Thyroid gland (tissue), 4 donors: ENCODE measurements around the gene FOXA3. TPM values are rescaled to one million over a fixed set of nuclear protein-coding genes. Genes with fewer than 3 reads are reported as not detected.

Source experiments
- DNase-seq, 2 donors: peaks; one replicate each; pipeline ENCODE4 v3.0.0-alpha.2; 2019
- H3K27ac ChIP-seq, 3 donors: fragments of 200-600 bp; sonication (generic); 1 replicate in 2 of 3; 2 replicates in 1 of 3; pipeline ENCODE4 v1.5.1; 2016 to 2019; ENCODE audit warnings: mild to moderate bottlenecking in 1 of 3, moderate library complexity in 1 of 3
- H3K27me3 ChIP-seq: fragments of 200-600 bp; sonication (generic); one replicate; pipeline ENCODE4 v1.5.1; 2019
- H3K36me3 ChIP-seq, 2 donors: fragments of 200-600 bp; sonication (generic); one replicate each; pipeline ENCODE4 v1.5.1; 2016 to 2019
- H3K4me1 ChIP-seq, 2 donors: fragments of 200-600 bp; sonication (generic); one replicate each; pipeline ENCODE4 v1.5.1; 2017 to 2019
- H3K4me3 ChIP-seq, 3 donors: fragments of 200-600 bp; sonication (generic); replicated peaks in 1 of 3; 1 replicate in 2 of 3; 2 replicates in 1 of 3; pipeline ENCODE4 v1.5.1; 2016; ENCODE audit warnings: mild to moderate bottlenecking in 1 of 3
- H3K9me3 ChIP-seq: fragments of 200-600 bp; sonication (generic); one replicate; pipeline ENCODE4 v1.5.1; 2017
- POLR2A ChIP-seq, 2 donors: fragments of 450-650 bp; IDR thresholded peaks; one replicate each; pipeline ENCODE4 v1.6.1; 2017; ENCODE audit warnings: antibody characterized with exemption in 2 of 2, mild to moderate bottlenecking in 2 of 2, moderate library complexity in 1 of 2
- WGBS, 2 donors: methylation state at CpG; one replicate each; pipeline ENCODE4 v1.1.5; 2017; 5-methylcytosine and 5-hydroxymethylcytosine counted together
- intact Hi-C: fragments of 100-400 bp; cut with DNase I; formaldehyde crosslinking; loops from one replicate; pipeline ENCODE4 v1.15.1; 2023
- total RNA-seq, 4 donors: library from RNA; depleted of rRNA; stranded (reverse); fragments of >200 nt; gene quantifications; one replicate each; pipeline ENCODE4 v1.2.3, GENCODE V29; 2016
- TF ChIP-seq, protein P1 (sequence below), 6 experiments: fragments of 200-600 bp in 3 of 6; fragments of 450-650 bp in 3 of 6; sonication (generic) in 3 of 6; IDR thresholded peaks; one replicate each; pipeline ENCODE4 v1.5.1; 2016 to 2019; ENCODE audit warnings: antibody characterized with exemption in 6 of 6, mild to moderate bottlenecking in 2 of 6, inconsistent platforms in 1 of 6, moderate library complexity in 1 of 6

FOXA3 gene
- total RNA-seq, 4 donors from 2014 or later = not detected

DNA sequence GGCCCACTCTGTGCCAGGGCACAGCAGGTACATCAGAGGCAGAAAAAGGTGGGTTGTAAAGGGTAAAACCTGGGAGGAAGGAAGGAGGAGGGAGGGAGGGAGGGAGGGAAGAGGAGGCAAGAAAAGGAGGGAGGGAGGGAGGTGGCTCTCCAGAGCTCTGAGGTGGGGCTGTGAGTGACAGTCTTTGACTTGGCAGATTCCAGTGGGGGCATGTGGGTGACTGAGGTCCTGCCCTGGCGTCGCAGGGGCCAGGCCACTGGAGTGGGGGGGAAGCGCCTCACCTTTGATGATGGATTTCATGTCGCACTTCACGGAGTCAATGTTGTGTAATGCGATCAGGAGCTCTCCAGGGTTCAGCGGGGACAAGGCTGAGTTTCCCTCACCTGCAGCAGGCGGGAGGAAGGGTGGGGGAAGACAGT, 43.0 kb upstream of the FOXA3 start:
- TF ChIP-seq POLR2A (IDR thresholded peaks at IDR 0.05) = no peak
- TF ChIP-seq, protein P1, sequence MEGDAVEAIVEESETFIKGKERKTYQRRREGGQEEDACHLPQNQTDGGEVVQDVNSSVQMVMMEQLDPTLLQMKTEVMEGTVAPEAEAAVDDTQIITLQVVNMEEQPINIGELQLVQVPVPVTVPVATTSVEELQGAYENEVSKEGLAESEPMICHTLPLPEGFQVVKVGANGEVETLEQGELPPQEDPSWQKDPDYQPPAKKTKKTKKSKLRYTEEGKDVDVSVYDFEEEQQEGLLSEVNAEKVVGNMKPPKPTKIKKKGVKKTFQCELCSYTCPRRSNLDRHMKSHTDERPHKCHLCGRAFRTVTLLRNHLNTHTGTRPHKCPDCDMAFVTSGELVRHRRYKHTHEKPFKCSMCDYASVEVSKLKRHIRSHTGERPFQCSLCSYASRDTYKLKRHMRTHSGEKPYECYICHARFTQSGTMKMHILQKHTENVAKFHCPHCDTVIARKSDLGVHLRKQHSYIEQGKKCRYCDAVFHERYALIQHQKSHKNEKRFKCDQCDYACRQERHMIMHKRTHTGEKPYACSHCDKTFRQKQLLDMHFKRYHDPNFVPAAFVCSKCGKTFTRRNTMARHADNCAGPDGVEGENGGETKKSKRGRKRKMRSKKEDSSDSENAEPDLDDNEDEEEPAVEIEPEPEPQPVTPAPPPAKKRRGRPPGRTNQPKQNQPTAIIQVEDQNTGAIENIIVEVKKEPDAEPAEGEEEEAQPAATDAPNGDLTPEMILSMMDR (IDR thresholded peaks at IDR 0.05) = no peak
- Histone ChIP-seq H3K36me3 (peaks cover 24 to 43% of the 10 kb centered on the region in 2 donors), H3K4me1 (peaks cover 0 to 4% of the 10 kb centered on the region in 2 donors), H3K4me3 (no peak overlapping the region), H3K27me3 (no peaks in the 10 kb centered on the region), H3K27ac (no peak overlapping the region), H3K9me3 (no peaks in the 10 kb centered on the region)
- intact Hi-C loops = no loop called here
- WGBS, 2 donors = 84 to 91% methylated on average over 8 of the region's 8 CpGs
- no peak for DNase-seq

- intact Hi-C loops = no loop called here
- Histone ChIP-seq H3K4me1 (peaks cover 0 to 4% of the 10 kb centered on the region in 2 donors), H3K27ac (no peak overlapping the region), H3K27me3 (no peaks in the 10 kb centered on the region), H3K36me3 (peaks cover 28 to 47% of the 10 kb centered on the region in 2 donors), H3K4me3 (no peak overlapping the region), H3K9me3 (no peaks in the 10 kb centered on the region)
- WGBS, 2 donors = 80 to 84% methylated on average over 3 to 10 of the region's 10 CpGs
- TF ChIP-seq POLR2A (IDR thresholded peaks at IDR 0.05) = no peak
- TF ChIP-seq, protein P1 (IDR thresholded peaks at IDR 0.05) = no peak
- DNase-seq = no peak
These were observed 42.6 kb upstream of the FOXA3 start for GRCh38 chr19:45821570-45821969.

DNA sequence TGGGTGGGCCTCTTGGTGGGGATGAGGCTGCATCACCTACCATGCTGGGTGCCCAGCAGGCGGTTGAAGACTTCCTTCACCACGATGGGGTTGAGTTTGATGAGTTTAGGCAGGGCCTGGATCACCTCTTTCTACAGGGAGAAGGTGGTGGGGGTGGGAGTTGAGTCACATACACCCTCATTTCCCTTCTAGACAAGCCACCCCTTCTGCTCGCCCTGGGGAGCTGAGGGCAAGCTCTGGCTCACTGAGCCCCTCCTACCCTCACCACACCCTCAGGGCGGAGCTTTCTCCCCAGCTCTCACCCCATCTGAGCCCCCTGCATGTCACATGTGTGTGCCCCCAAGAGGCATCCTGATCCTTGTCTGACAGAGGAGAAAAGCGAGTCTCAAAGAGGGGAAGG, 41.4 kb upstream of the FOXA3 start:
- Histone ChIP-seq H3K27me3 (no peaks in the 10 kb centered on the region), H3K36me3 (peaks cover 40 to 58% of the 10 kb centered on the region in 2 donors), H3K4me1 (no peaks in the 10 kb centered on the region), H3K9me3 (no peaks in the 10 kb centered on the region), H3K4me3 (no peak overlapping the region), H3K27ac (no peak overlapping the region)
- no peak for TF ChIP-seq POLR2A (IDR thresholded peaks at IDR 0.05)
- TF ChIP-seq, protein P1 (IDR thresholded peaks at IDR 0.05) = no peak
- 90 to 94% methylated on average over 3 of the region's 5 CpGs for WGBS, 2 donors
- DNase-seq = no peak
- intact Hi-C loops = no loop called here

GRCh38 chr19:45823182-45823581, 40.9 kb upstream of the FOXA3 start:
- 95 to 98% methylated on average over 8 to 12 of the region's 12 CpGs for WGBS, 2 donors
- Histone ChIP-seq H3K4me3 (no peak overlapping the region), H3K36me3 (peaks cover 44 to 63% of the 10 kb centered on the region in 2 donors), H3K4me1 (no peaks in the 10 kb centered on the region), H3K27ac (no peak overlapping the region), H3K9me3 (no peaks in the 10 kb centered on the region), H3K27me3 (no peaks in the 10 kb centered on the region)
- intact Hi-C loops = no loop called here
- no peak for TF ChIP-seq POLR2A (IDR thresholded peaks at IDR 0.05)
- TF ChIP-seq, protein P1 (IDR thresholded peaks at IDR 0.05) = no peak
- DNase-seq = no peak

DNA sequence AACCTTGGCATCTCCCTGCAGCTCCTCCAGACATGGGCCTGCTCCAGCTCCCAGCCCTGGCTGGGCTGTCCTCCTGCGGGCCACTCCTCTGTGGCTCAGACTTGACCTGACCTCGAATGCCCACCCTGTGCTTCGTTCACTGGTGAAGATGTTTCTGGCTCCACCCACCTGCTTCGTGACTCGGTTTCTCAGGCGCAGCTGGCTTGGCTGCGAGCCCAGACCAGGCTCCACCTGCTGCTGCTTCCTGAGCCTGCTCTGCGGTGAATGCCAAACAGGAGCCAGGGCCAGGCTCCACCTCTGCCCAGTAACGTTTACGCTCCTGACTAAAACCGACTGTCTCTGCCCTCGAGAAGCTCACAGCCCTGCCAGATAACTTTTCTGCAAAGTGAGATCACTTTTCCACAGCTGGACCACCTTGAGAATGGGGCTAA, 40.1 kb upstream of the FOXA3 start:
- WGBS, 2 donors = 63 to 83% methylated on average over 8 to 12 of the region's 12 CpGs
- no peak overlapping the region for H3K27ac ChIP-seq

More for the DNA sequence above, 40.1 kb upstream of the FOXA3 start:
- H3K4me1 ChIP-seq = no peaks in the 10 kb centered on the region
- no peaks in the 10 kb centered on the region for H3K9me3 ChIP-seq
- DNase-seq = peak in 1 of 2 donors; percentile 21
- no peaks in the 10 kb centered on the region for H3K27me3 ChIP-seq
- TF ChIP-seq, protein P1 (IDR thresholded peaks at IDR 0.05) = no peak
- TF ChIP-seq POLR2A (IDR thresholded peaks at IDR 0.05) = no peak
- intact Hi-C loops = no loop called here
- no peak overlapping the region for H3K4me3 ChIP-seq
- peaks cover 52 to 72% of the 10 kb centered on the region in 2 donors for H3K36me3 ChIP-seq
